HL-60 (cell line): ENCODE measurements around the gene PDSS2.

ENCODE experiments used
- DNase-seq, 2 experiments: peaks; one replicate each; pipeline ENCODE4 v3.0.0-alpha.2; 2010 to 2020; ENCODE audit warnings: low read depth in 1 of 2, low spot score in 1 of 2
- H3K27ac ChIP-seq: fragments of 250-450 bp; sonication (Bioruptor Pico); replicated peaks from 2 replicates; pipeline ENCODE4 v1.5.1; 2020; ENCODE audit warnings: mild to moderate bottlenecking, moderate library complexity
- H3K27me3 ChIP-seq: fragments of 250-450 bp; sonication (Bioruptor Pico); 2 replicates; pipeline ENCODE4 v1.5.1; 2021; ENCODE audit warnings: mild to moderate bottlenecking, moderate library complexity; ENCODE audit not compliant: insufficient read depth, poor library complexity, severe bottlenecking
- H3K4me3 ChIP-seq: replicated peaks from 2 replicates; pipeline ENCODE4 v1.5.1; 2011; ENCODE audit warnings: mild to moderate bottlenecking, control low read depth, low read length; ENCODE audit not compliant: insufficient read depth
- GABPA ChIP-seq: IDR thresholded peaks from 2 replicates; pipeline ENCODE4 v1.6.1; 2012; ENCODE audit warnings: low read depth
- POLR2AphosphoS5 ChIP-seq: IDR thresholded peaks from 2 replicates; pipeline ENCODE4 v1.6.1; 2012; ENCODE audit warnings: low read depth
- SPI1 ChIP-seq: IDR thresholded peaks from 2 replicates; pipeline ENCODE4 v1.6.1; 2012; ENCODE audit warnings: low read depth, mild to moderate bottlenecking, borderline replicate concordance
- TF ChIP-seq, protein P1 (sequence below): IDR thresholded peaks from one replicate; pipeline ENCODE4 v1.5.1; 2011; ENCODE audit warnings: low read length, control low read depth, inconsistent platforms; ENCODE audit not compliant: insufficient read depth
- TF ChIP-seq, protein P2 (sequence below): IDR thresholded peaks from 2 replicates; pipeline ENCODE4 v1.6.1; 2012; ENCODE audit warnings: low read depth; ENCODE audit not compliant: insufficient replicate concordance

PDSS2 gene

DNA sequence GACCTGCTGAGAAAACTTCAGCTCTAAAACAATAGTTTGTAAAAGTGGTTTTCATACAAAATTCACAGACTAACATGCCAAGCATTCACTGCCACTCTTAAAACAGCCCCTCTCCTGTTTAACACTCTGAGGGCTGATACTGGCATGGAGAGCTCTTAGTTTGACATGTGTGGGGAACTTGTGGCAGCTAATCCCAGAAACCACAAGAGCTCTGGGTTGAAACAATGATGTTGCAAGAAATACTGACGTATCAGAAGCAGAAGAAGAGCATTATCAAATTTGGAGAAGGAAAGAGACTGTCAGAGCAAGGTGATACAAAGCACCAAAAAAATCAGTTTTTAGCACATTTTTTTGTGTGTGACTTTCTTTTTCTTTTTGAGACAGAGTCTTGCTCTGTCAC, 349.2 kb downstream of the PDSS2 start:
- peak; percentile 70 to 90 for DNase-seq
- no peak overlapping the region for H3K4me3 ChIP-seq
- H3K27me3 ChIP-seq = no peaks in the 10 kb centered on the region
- peak overlapping the region; percentile 49 for H3K27ac ChIP-seq
- TF ChIP-seq GABPA (no peak), SPI1 (peak; percentile 34; the same call in 1 of the 2 replicates), POLR2AphosphoS5 (0 out of 2 replicates have a peak, but pooled peaks have one; percentile 38)
- TF ChIP-seq, protein P1, sequence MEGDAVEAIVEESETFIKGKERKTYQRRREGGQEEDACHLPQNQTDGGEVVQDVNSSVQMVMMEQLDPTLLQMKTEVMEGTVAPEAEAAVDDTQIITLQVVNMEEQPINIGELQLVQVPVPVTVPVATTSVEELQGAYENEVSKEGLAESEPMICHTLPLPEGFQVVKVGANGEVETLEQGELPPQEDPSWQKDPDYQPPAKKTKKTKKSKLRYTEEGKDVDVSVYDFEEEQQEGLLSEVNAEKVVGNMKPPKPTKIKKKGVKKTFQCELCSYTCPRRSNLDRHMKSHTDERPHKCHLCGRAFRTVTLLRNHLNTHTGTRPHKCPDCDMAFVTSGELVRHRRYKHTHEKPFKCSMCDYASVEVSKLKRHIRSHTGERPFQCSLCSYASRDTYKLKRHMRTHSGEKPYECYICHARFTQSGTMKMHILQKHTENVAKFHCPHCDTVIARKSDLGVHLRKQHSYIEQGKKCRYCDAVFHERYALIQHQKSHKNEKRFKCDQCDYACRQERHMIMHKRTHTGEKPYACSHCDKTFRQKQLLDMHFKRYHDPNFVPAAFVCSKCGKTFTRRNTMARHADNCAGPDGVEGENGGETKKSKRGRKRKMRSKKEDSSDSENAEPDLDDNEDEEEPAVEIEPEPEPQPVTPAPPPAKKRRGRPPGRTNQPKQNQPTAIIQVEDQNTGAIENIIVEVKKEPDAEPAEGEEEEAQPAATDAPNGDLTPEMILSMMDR = no peak

DNA sequence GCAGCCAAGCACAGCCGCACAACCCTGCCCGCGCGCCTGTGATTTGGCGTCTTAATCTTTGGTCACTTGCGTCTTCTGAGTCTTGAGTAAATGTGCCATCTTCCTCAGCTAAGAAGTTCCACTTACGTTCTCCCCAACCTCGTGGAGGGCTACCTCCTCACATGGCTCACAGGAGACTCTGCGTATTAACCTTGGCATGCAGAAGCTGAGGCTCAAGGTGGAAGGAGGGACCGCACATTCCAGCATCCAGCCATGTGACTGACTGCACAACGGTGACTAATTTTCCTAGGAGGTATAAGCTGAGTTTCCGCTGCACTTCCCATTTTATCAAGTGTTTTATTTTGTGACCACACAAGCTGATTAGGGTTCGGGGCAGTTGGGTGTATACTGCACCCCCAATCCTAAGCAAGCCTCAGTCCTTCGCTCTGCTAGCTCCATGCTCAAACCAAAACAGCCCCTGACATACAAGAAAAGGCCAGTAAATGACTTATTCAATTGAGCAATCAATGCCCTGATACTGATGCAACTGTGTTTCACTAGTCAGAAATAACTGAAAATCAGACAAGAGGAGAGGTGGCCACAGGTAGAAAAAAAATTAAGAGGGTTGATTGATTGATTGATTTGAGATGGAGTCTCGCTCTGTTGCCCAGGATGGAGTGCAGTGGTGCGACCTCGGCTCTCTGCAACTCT, 351.0 kb downstream of the PDSS2 start:
- H3K4me3 ChIP-seq = no peak overlapping the region
- peak overlapping the region; percentile 21 for H3K27ac ChIP-seq
- peak; percentile 48 to 56 for DNase-seq
- no peaks in the 10 kb centered on the region for H3K27me3 ChIP-seq
- peak; percentile 60; the same call in 1 of the 2 replicates for TF ChIP-seq SPI1
- no peak; the same call in 1 of the 2 replicates for TF ChIP-seq POLR2AphosphoS5

DNA sequence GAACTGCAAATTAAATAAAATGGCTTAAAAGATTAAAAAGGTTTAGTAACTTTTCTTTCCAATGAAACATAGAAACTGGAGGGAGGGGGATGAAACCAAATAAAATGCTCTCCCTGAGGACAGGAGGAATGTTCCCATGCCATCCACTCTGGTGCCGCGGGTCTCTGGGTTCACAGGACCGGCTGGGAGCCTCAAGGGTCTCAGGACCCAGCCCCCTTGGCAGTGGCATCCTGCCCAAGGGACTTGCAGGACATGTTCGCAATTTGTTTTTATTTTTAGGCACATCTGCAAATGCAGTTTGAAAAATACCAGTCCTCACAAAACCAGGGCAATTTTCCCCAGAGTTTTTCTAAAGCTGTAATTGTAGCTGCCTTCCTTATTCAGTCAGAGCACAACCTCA, 351.6 kb downstream of the PDSS2 start:
- H3K27me3 ChIP-seq = no peaks in the 10 kb centered on the region
- TF ChIP-seq SPI1 = no peak
- DNase-seq = no peak
- peak overlapping the region; percentile 21 for H3K27ac ChIP-seq
- H3K4me3 ChIP-seq = no peak overlapping the region

DNA sequence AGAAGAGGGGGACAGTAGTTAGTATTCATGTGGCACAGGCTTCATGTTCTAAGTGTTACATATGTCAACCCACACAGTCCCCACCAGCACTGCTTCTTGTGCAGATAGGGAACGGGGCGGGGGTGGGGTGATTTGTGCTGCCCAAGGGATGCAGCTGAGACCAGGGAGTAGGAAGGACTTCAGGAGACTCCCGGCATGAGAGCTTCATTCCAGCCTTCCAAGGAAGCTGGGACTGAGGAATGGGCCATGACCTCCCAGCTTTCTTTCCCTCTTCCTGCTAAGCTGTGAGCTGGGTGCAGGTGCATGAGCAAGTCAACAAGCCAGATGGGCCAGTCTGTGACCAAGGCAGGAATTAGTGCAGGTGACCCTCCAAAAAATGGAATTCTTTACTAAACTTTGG, 353.2 kb downstream of the PDSS2 start:
- peak in 1 of 2 experiments; percentile 14 for DNase-seq
- H3K27me3 ChIP-seq = no peaks in the 10 kb centered on the region
- H3K4me3 ChIP-seq = no peak overlapping the region
- H3K27ac ChIP-seq = no peak overlapping the region
- TF ChIP-seq, protein P2, sequence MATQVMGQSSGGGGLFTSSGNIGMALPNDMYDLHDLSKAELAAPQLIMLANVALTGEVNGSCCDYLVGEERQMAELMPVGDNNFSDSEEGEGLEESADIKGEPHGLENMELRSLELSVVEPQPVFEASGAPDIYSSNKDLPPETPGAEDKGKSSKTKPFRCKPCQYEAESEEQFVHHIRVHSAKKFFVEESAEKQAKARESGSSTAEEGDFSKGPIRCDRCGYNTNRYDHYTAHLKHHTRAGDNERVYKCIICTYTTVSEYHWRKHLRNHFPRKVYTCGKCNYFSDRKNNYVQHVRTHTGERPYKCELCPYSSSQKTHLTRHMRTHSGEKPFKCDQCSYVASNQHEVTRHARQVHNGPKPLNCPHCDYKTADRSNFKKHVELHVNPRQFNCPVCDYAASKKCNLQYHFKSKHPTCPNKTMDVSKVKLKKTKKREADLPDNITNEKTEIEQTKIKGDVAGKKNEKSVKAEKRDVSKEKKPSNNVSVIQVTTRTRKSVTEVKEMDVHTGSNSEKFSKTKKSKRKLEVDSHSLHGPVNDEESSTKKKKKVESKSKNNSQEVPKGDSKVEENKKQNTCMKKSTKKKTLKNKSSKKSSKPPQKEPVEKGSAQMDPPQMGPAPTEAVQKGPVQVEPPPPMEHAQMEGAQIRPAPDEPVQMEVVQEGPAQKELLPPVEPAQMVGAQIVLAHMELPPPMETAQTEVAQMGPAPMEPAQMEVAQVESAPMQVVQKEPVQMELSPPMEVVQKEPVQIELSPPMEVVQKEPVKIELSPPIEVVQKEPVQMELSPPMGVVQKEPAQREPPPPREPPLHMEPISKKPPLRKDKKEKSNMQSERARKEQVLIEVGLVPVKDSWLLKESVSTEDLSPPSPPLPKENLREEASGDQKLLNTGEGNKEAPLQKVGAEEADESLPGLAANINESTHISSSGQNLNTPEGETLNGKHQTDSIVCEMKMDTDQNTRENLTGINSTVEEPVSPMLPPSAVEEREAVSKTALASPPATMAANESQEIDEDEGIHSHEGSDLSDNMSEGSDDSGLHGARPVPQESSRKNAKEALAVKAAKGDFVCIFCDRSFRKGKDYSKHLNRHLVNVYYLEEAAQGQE = no peak
- TF ChIP-seq POLR2AphosphoS5 = no peak
- TF ChIP-seq, protein P1 = no peak
- TF ChIP-seq GABPA = no peak
- no peak for TF ChIP-seq SPI1

DNA sequence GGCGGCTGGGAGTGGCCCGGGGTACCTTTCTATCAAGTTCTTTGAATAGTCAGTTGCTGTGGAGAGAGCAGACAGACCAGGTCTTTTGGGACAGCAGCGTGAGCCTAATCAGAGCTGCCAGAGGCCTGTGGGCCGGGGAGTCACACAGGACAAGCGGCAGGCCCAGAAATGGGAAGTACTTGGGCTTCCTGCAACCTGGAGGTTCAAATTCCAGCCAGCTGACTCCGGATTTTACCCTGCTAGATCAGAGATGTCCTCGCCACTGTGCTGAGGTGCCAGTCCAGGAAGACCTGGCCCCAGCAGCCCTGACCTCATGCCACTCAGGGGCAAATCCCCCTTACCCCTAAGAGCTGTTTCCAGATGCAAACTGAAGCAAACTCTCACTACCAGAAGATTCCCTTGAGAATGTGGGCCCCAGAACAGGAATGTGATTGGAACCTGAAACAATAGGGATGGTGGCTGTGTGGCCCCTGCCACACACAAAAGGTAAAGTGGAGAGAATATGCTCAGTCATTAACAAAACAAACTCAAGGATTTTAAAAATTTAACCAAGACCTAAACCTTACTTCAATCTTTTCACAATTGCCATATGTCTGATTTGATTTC, 353.8 kb downstream of the PDSS2 start:
- DNase-seq = peak in 1 of 2 experiments; percentile 30
- TF ChIP-seq GABPA = no peak
- H3K27ac ChIP-seq = no peak overlapping the region
- no peak overlapping the region for H3K4me3 ChIP-seq
- H3K27me3 ChIP-seq = no peaks in the 10 kb centered on the region

DNA sequence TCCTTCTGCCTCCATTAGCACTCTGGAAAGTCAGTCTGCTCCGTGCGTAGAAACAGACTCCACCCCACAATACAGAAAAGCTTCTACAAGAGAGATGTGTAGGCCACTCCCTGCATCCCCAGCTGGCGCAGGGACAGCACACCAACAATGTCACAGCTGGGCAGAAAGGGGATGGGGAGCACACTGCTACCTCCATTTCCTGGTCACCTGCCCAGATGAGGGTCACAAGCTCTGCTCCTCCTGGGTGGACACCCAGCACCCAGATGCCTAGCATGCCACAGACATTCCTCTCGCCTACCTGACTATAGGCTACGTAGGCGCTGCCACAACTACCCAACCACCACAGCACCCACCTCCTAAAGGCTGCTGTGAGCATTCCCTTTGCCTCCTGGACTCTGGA, 356.3 kb downstream of the PDSS2 start:
- Histone ChIP-seq H3K4me3 (no peak overlapping the region), H3K27me3 (no peaks in the 10 kb centered on the region), H3K27ac (no peak overlapping the region)
- TF ChIP-seq GABPA (no peak), POLR2AphosphoS5 (no peak), SPI1 (no peak)
- TF ChIP-seq, protein P2 = no peak
- TF ChIP-seq, protein P1 = no peak
- no peak for DNase-seq
